Activated CD4-positive, alpha-beta T cell treated with anti-CD3 and anti-CD28 coated beads for 36 hours (primary cell): Measurements from ENCODE around the gene KIFC1. TPM values are rescaled to one million over a fixed set of nuclear protein-coding genes. Genes with fewer than 3 reads are reported as not detected.

Experiments
- ATAC-seq: fragments of 200-7000 bp; cut with Tn5 transposase; one replicate; pipeline ENCODE4 v1.10.0; 2021; ENCODE audit warnings: mild to moderate bottlenecking, moderate library complexity
- CTCF ChIA-PET: fragments of 350-600 bp; sonication (Branson Sonifier 250); formaldehyde crosslinking; loops from one replicate; lab custom pipeline; 2021; ENCODE audit warnings: antibody characterized with exemption; lab: Charles Lee
- POLR2A ChIA-PET: fragments of 350-600 bp; sonication (Branson Sonifier 250); formaldehyde crosslinking; loops from one replicate; lab custom pipeline; 2021; ENCODE audit warnings: antibody characterized with exemption, inconsistent platforms; lab: Charles Lee
- DNase-seq: peaks from one replicate; pipeline ENCODE4 v3.0.0-alpha.2; 2020
- H3K27ac Mint-ChIP-seq: one replicate; pipeline ENCODE4 v1.8.0; 2021; ENCODE audit warnings: mixed read lengths
- H3K27me3 Mint-ChIP-seq: one replicate; pipeline ENCODE4 v1.8.0; 2021; ENCODE audit warnings: mixed read lengths
- H3K36me3 Mint-ChIP-seq: one replicate; pipeline ENCODE4 v1.8.0; 2021; ENCODE audit warnings: low read depth, mixed read lengths
- H3K4me1 Mint-ChIP-seq: one replicate; pipeline ENCODE4 v1.8.0; 2021; ENCODE audit warnings: mixed read lengths
- H3K4me3 Mint-ChIP-seq: one replicate; pipeline ENCODE4 v1.8.0; 2021; ENCODE audit warnings: mild to moderate bottlenecking, moderate library complexity, mixed read lengths
- H3K9me3 Mint-ChIP-seq: one replicate; pipeline ENCODE4 v1.8.0; 2021; ENCODE audit warnings: low read depth, mixed read lengths
- intact Hi-C, 2 experiments: fragments of 100-400 bp; cut with DNase I in 1 of 2; cut with micrococcal nuclease in 1 of 2; formaldehyde crosslinking; loops; one replicate each; pipeline versions ENCODE4 v1.14.2 to v1.15.1; 2022 to 2024; cut with DNase I, micrococcal nuclease
- total RNA-seq, 2 experiments: library from RNA; stranded (reverse); gene quantifications; one replicate each; pipeline ENCODE4 v1.2.3, GENCODE V29; 2021

Gene KIFC1
- total RNA-seq, 2 experiments from 2014 or later: 86.0 to 89.3 TPM

DNA sequence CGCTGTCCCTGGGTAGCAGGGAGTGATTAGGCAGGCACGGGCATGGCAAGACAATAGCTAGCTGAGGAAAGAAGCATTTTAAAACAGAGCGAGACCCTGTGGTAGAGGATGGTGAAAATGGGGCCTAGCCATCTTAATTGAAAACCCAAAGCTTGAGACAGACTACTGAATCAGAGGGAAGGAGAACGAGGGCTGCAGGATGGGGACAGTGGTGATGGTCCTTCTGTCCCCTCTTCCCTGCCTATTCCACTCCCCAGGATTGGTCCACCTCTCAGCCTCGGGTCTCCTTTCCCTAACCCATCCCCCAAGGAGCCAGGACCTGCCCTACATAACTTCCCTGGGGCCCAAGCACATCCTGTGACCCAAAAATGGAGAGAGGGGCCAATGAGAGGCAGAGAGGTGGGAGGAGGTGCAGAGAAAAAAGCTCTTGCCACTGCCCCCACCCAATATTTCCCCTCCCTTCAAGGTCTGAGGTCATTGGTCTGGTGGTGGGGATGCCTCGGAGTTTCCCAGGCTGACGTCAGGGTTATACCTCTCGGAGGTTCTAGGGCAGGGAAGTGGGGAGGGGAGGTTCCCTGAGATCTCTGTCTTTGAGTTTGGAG lies 27.2 kb downstream of the KIFC1 start:
- no peaks in the 10 kb centered on the region for H3K27me3 Mint-ChIP-seq
- H3K9me3 Mint-ChIP-seq: no peaks in the 10 kb centered on the region
- H3K4me3 Mint-ChIP-seq: peak overlapping the region; percentile 96
- H3K27ac Mint-ChIP-seq: peak overlapping the region; percentile 98
- intact Hi-C loops: loop anchor here (1.0 to 10.0 kb wide), 19 partner anchors 8 to 1224 kb away; partner anchors contain the start of genes KIFC1 (in 2 of the 2), RXRB (in 2 of the 2), SLC39A7 (in 2 of the 2) and B3GALT4 (in 1 of the 2)
- H3K4me1 Mint-ChIP-seq: peaks cover 57% of the 10 kb centered on the region
- DNase-seq (peak; percentile 81), ATAC-seq (peak; percentile 9)
- H3K36me3 Mint-ChIP-seq: peaks cover 30% of the 10 kb centered on the region
- ChIA-PET CTCF (interaction anchor here (0.5 to 2.0 kb wide), 6 partner anchors 10 to 144 kb away, joined by 3 to 8 read pairs (median 3); no protein-coding TSS in a partner anchor), POLR2A (interaction anchor here (0.7 to 1.6 kb wide), 6 partner anchors 10 to 300 kb away, joined by 3 to 7 read pairs (median 5); partner anchors contain the start of genes B3GALT4, KIFC1, PFDN6 and WDR46)

DNA sequence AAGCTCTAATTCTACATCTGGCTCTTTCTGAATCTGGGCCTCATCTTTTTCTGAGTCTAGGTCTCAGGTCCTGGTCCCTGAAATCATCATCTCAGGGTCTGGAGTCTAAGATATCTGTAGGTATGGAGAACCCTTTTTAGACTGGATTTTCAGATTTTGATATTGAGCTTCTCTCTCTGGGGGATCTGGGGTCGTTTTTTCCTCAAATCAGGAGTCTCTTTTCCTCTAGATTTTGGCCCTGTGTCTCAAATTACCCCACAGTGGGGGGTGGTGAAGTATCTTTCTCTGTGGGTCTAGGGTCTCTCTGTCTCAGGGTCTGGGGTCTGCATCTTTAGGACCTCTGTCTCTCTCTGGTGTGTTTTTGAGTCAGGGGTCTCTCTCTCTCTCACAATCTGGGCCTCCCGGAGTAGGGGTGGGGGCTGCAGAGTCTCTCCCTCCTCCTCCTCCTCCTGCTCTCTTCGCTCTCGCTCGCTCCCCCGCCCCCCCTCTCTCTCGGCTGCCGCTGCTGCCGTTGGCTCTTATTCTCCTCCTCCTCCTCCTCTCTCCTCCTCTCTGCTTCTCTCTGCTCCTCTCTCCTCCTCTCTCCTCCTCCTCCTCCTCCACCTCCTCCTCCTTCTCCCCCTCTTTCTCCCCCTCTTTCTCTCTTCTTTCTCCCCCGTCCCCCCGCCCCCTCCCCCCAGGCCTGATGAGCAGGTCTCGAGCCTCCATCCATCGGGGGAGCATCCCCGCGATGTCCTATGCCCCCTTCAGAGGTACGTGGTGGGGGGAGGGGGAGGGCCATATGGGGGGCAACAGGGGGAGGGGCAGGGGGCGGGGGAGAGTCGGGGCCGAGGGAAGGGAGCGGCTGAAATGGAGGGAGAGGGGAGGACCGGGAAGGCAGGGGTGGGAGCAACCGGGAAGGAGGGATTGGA lies 28.2 kb downstream of the KIFC1 start, which contains the start of gene SYNGAP1:
TSS of gene SYNGAP1 (plus strand) at position 486 of the 911 bp plus-strand sequence. CDS start at position 686, 200 bp downstream.
- peak within 1 kb of the TSS; percentile 98 for H3K27ac Mint-ChIP-seq
- peaks cover 61% of the 10 kb centered on the region for H3K4me1 Mint-ChIP-seq
- H3K4me3 Mint-ChIP-seq: peak within 1 kb of the TSS; percentile 96
- peak; percentile 79 for DNase-seq
- no peak for ATAC-seq
- H3K9me3 Mint-ChIP-seq: no peaks in the 10 kb centered on the region
- ChIA-PET POLR2A (interaction anchor here (0.9 to 1.6 kb wide), 2 partner anchors 28 to 131 kb away, joined by 5 to 6 read pairs; partner anchors contain the start of genes KIFC1, PFDN6 and WDR46), CTCF (interaction anchor here (0.5 to 2.0 kb wide), 6 partner anchors 11 to 435 kb away, joined by 3 to 8 read pairs (median 3); no protein-coding TSS in a partner anchor)
- intact Hi-C loops: loop anchor here (2.0 to 10.0 kb wide), 8 partner anchors 107 to 1225 kb away; partner anchors contain the start of genes B3GALT4 (in 1 of the 2), GPSM3 (in 1 of the 2), HMGA1 (in 1 of the 2) and HSD17B8 (in 1 of the 2)
- H3K27me3 Mint-ChIP-seq: no peaks in the 10 kb centered on the region
- H3K36me3 Mint-ChIP-seq: peaks cover 31% of the 10 kb centered on the region

DNA sequence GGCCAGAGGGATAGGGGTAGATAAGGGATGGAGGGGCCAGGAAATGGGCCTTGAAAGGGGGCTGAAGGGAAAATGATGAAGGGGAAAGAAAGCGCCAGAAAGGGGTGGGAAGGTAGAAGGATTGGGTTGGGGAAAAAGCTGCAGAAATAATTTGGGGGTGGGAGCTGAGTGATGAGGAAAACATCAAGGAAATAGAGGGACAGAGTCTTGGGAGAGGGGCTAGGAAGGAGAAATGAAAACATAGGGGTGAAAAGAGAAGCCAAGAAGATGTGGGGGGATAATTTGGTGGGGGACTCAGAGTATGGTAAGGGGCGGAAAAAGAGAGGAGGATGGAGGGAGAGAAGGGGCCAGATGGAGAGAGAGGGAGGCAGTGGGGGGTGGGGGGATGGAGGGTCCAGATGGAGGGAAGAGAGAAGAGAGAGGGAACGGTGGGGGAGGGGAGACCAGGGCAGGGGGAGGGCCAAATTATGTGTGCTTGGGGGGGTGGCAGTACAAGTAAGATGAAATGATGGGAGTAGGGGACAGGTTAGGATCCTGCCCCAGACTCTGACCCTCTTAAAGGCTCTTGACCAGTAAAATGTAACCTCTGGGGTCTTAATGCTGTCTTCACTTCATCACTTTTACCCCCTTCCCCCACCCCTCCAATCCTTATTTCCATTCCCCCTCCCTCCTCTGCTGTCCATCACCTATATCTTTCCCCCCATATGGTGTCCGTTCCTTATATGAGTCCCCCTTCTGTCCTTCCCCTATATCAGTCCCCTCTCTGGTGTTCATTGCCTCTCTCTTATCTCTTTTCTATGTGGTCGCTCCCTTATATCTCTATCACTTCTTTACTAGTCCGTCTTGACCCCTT lies 29.1 kb downstream of the KIFC1 start:
- Mint-ChIP-seq H3K27me3 (no peaks in the 10 kb centered on the region), H3K27ac (peak overlapping the region; percentile 28), H3K9me3 (no peaks in the 10 kb centered on the region), H3K4me3 (peak overlapping the region; percentile 47), H3K36me3 (peaks cover 31% of the 10 kb centered on the region), H3K4me1 (peaks cover 60% of the 10 kb centered on the region)
- no peak for DNase-seq
- ChIA-PET CTCF (no interaction called here), POLR2A (no interaction called here)
- ATAC-seq: no peak
- intact Hi-C loops: no loop called here

DNA sequence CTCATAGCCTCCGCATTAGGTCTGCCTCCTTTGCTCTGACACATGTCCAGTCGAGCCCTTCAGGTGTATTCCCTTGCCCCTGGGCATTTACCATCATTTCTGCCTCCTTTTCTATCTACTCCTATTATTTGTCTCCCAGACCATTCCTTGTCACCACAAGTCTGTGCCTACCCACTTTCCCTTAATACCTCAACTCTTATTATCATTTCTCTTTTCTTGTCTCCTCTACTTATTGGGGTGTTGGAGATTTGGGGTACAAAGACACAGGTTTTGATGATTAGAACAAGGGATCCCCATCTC lies 29.7 kb downstream of the KIFC1 start:
- ATAC-seq: no peak
- Mint-ChIP-seq H3K36me3 (peaks cover 25% of the 10 kb centered on the region), H3K27me3 (no peaks in the 10 kb centered on the region), H3K4me3 (peak overlapping the region; percentile 22), H3K27ac (peak overlapping the region; percentile 14), H3K9me3 (no peaks in the 10 kb centered on the region), H3K4me1 (peaks cover 54% of the 10 kb centered on the region)
- CTCF ChIA-PET: no interaction called here
- DNase-seq: no peak
- POLR2A ChIA-PET: no interaction called here
- intact Hi-C loops: no loop called here

- Mint-ChIP-seq H3K36me3 (peaks cover 14% of the 10 kb centered on the region), H3K4me1 (peaks cover 57% of the 10 kb centered on the region), H3K4me3 (peak overlapping the region; percentile 88), H3K27ac (no peak overlapping the region), H3K9me3 (no peaks in the 10 kb centered on the region), H3K27me3 (no peaks in the 10 kb centered on the region)
- POLR2A ChIA-PET: no interaction called here
- intact Hi-C loops: no loop called here
- ATAC-seq: no peak
- CTCF ChIA-PET: interaction anchor here (0.8 kb wide), 1 partner anchor 132 kb away, joined by 4 read pairs; no protein-coding TSS in a partner anchor
- DNase-seq: no peak
Observed at GRCh38 chr6:33423777-33424176, 32.2 kb downstream of the KIFC1 start.

DNA sequence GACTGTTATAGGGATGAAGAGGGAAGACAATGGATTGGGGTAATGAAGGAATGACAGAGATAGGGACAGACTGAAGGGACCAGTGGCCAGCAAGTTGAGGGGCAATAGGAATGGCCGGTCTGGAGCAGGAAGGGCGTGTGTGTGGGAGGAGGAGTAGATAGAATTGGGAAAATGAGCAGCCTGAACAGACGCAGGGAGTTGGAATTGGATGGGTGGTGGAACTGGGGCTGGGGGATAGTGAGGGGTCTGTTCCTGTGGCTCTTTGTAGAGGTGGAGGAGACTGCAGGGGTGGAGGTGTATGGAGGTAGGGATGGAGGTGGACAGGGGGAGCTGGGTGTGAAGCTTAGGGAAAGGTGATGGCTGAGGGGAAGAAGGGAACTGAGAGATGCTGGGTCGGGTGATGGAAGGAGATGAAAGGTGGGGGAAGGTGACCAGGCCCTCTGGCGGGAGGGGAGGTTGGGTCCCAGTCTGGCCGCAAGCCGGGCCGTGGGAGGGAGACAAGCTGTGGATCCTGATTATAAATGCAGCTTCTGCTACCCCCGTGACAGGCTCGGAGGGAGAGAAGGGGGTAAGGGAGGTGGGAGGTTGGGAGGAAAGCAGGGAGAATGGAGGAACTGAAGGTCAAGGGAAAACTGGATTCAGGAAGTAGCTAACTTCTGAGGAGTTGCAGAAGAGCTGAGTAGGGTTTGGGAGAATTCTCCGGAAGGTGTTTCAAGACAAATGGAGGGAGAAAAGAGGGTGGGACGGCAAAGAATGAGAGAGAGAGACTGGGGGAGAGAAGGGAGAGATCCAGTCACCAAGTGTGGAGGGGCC lies 33.4 kb downstream of the KIFC1 start:
- Mint-ChIP-seq H3K27me3 (no peaks in the 10 kb centered on the region), H3K9me3 (no peaks in the 10 kb centered on the region), H3K27ac (peak overlapping the region; percentile 90), H3K4me3 (peak overlapping the region; percentile 88), H3K4me1 (peaks cover 59% of the 10 kb centered on the region), H3K36me3 (peaks cover 14% of the 10 kb centered on the region)
- intact Hi-C loops: loop anchor here in 1 of 2 experiments (1.0 to 5.0 kb wide), 2 partner anchors 15 to 197 kb away; partner anchors contain the start of gene ITPR3
- no peak for DNase-seq
- ChIA-PET POLR2A (interaction anchor here (0.9 to 1.5 kb wide), 4 partner anchors 30 to 148 kb away, joined by 3 to 7 read pairs (median 4); partner anchors contain the start of genes B3GALT4, KIFC1, ZBTB22 and ZBTB9), CTCF (interaction anchor here (0.6 to 1.6 kb wide), 6 partner anchors 9 to 155 kb away, joined by 3 to 11 read pairs (median 3); no protein-coding TSS in a partner anchor)
- no peak for ATAC-seq

DNA sequence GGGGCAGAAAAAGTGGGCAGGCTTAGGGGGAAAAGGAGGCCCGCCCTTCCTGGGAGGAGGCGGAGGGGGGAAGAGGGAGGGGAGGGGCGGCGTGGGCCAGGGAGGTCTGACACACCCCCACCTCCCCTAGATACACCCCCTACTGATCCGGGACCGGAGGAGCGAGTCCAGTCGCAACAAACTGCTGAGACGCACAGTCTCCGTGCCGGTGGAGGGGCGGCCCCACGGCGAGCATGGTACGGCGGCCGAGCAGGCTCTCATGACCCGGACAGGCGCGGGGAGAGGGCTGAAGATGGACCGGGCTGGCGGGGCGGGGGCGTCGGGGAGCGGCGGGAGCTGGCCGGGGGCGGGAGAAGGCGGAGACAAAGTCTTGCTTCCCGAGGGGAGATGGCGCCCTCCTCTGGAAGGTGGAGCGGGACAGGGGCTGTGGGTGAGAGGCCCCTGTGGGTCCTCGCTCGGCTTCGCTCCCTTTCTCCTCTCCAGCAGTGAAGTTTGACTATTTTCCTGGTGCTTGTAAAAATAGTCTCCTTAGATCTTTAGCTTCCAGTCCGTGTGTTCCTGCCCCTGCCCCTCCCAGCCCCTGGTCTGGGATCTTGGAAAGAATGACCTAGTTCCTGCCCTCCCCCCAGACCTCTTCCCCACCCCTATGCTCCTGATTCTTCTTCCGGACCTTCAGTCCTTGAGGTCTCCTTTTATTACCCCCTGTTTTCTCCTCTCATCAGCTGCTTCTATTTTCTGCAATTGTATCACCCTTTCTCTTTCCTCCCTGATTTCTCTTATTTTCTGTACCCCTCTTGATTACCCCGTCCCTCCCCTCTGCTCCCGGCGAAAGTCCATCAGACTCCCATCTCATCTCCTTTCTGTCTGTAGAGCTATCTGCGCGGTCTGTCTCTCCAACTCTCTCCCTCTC lies 34.3 kb downstream of the KIFC1 start:
- CTCF ChIA-PET: interaction anchor here (0.6 to 1.6 kb wide), 5 partner anchors 9 to 113 kb away, joined by 3 to 11 read pairs (median 4); no protein-coding TSS in a partner anchor
- ATAC-seq: peak; percentile 49
- no peaks in the 10 kb centered on the region for H3K27me3 Mint-ChIP-seq

GRCh38 chr6:33426590-33427511 lies 35.2 kb downstream of the KIFC1 start:
- Mint-ChIP-seq H3K4me3 (peak overlapping the region; percentile 88), H3K27me3 (no peaks in the 10 kb centered on the region), H3K9me3 (no peaks in the 10 kb centered on the region), H3K4me1 (peaks cover 63% of the 10 kb centered on the region), H3K36me3 (peaks cover 14% of the 10 kb centered on the region), H3K27ac (peak overlapping the region; percentile 90)
- POLR2A ChIA-PET: interaction anchor here (1.5 kb wide), 1 partner anchor 150 kb away, joined by 6 read pairs; the partner anchor contains the start of gene B3GALT4
- intact Hi-C loops: loop anchor here (1.0 to 5.0 kb wide), 7 partner anchors 9 to 195 kb away; partner anchors contain the start of genes CUTA (in 2 of the 2), KIFC1 (in 2 of the 2), ITPR3 (in 1 of the 2) and PHF1 (in 1 of the 2)
- CTCF ChIA-PET: interaction anchor here (0.6 to 1.6 kb wide), 4 partner anchors 13 to 114 kb away, joined by 3 to 11 read pairs (median 4); no protein-coding TSS in a partner anchor
- ATAC-seq (peak; percentile 20), DNase-seq (peak; percentile 43)

More for the DNA sequence above, 34.3 kb downstream of the KIFC1 start:
- Mint-ChIP-seq H3K9me3 (no peaks in the 10 kb centered on the region), H3K4me3 (peak overlapping the region; percentile 88), H3K27ac (peak overlapping the region; percentile 90), H3K36me3 (peaks cover 14% of the 10 kb centered on the region), H3K4me1 (peaks cover 65% of the 10 kb centered on the region)
- DNase-seq: peak; percentile 93
- intact Hi-C loops: loop anchor here (1.0 to 5.0 kb wide), 8 partner anchors 8 to 196 kb away; partner anchors contain the start of genes CUTA (in 2 of the 2), KIFC1 (in 2 of the 2), ITPR3 (in 1 of the 2) and PHF1 (in 1 of the 2)
- POLR2A ChIA-PET: interaction anchor here (1.1 to 1.5 kb wide), 3 partner anchors 29 to 149 kb away, joined by 3 to 7 read pairs (median 6); partner anchors contain the start of genes B3GALT4, KIFC1 and ZBTB9
